Gastroesophageal sphincter (tissue), 3 donors: Measurements from ENCODE around the gene KRT1.

Experiments
- CTCF ChIP-seq, 4 experiments: fragments of 200-600 bp in 2 of 4; fragments of 450-650 bp in 2 of 4; sonication (generic) in 1 of 4; IDR thresholded peaks; one replicate each; pipeline ENCODE4 v1.5.1; 2017 to 2019; ENCODE audit warnings: antibody characterized with exemption in 4 of 4, mild to moderate bottlenecking in 2 of 4, moderate library complexity in 2 of 4
- POLR2AphosphoS5 ChIP-seq: sonication (generic); formaldehyde crosslinking; IDR thresholded peaks from one replicate; pipeline ENCODE4 v1.6.1; 2017; ENCODE audit warnings: antibody characterized with exemption

- TF ChIP-seq POLR2AphosphoS5 (no peak), CTCF (IDR thresholded peaks at IDR 0.05) (no peak)
Observed at GRCh38 chr12:52690351-52691075, 10.3 kb upstream of the KRT1 start.
